Psoas muscle (tissue), 8 donors: ENCODE measurements around the gene SRSF3. TPM values are rescaled to one million over a fixed set of nuclear protein-coding genes. Genes with fewer than 3 reads are reported as not detected.
"Not testable (repeated sequence)": the region's sequence is repeated elsewhere in the genome, so short reads cannot be mapped to it uniquely, and the experiment has no call there.

Experiments used
- ATAC-seq, 4 donors: fragments of 200-7000 bp; cut with Tn5 transposase; one replicate each; pipeline ENCODE4 v1.9.1; 2020; ENCODE audit warnings: moderate library complexity in 3 of 4, mild to moderate bottlenecking in 2 of 4
- DNase-seq, 2 donors: peaks; one replicate each; pipeline ENCODE4 v3.0.0-alpha.2; 2020
- H3K27ac ChIP-seq: fragments of 200-600 bp; one replicate; pipeline ENCODE4 v1.8.0; 2022
- H3K27me3 ChIP-seq, 3 donors: fragments of 200-600 bp in 1 of 3; one replicate each; pipeline versions ENCODE4 v1.6.1 to v1.8.0; 2013 to 2022; ENCODE audit warnings: low read length in 2 of 3, mild to moderate bottlenecking in 2 of 3, moderate library complexity in 1 of 3; ENCODE audit not compliant: insufficient read depth in 3 of 3
- H3K36me3 ChIP-seq, 2 donors: fragments of 200-600 bp in 1 of 2; one replicate each; pipeline versions ENCODE4 v1.6.1 to v1.8.0; 2013 to 2022; ENCODE audit warnings: low read depth in 1 of 2, mild to moderate bottlenecking in 1 of 2, moderate library complexity in 1 of 2; ENCODE audit not compliant: insufficient read depth in 1 of 2
- H3K4me1 ChIP-seq: fragments of 200-600 bp; one replicate; pipeline ENCODE4 v1.8.0; 2022
- H3K4me3 ChIP-seq: fragments of 200-600 bp; one replicate; pipeline ENCODE4 v1.8.0; 2022; ENCODE audit warnings: mild to moderate bottlenecking
- H3K9me3 ChIP-seq: fragments of 200-600 bp; one replicate; pipeline ENCODE4 v1.8.0; 2022
- CTCF ChIP-seq: fragments of 200-600 bp; IDR thresholded peaks from one replicate; pipeline ENCODE4 v1.8.0; 2022; ENCODE audit warnings: antibody characterized with exemption
- WGBS, 3 donors: extraction: QIAGEN DNeasy Blood & Tissue Kit; methylation state at CpG; one replicate each; pipeline versions ENCODE4 v1.1.6 to v1.1.7; 2013; 5-methylcytosine and 5-hydroxymethylcytosine counted together
- intact Hi-C, 2 donors: fragments of 100-400 bp; cut with DNase I; formaldehyde crosslinking; loops; one replicate each; pipeline versions ENCODE4 v1.11.0 to v1.14.2; 2022
- polyA plus RNA-seq, 3 donors: library from polyadenylated mRNA; stranded (reverse); fragments of 200-250 nt; gene quantifications; one replicate each; pipeline ENCODE4 v1.2.3, GENCODE V29; 2013
- total RNA-seq, 4 donors: library from RNA; stranded (reverse); fragmentation: NEBNext Ultra II Directional in 2 of 4; extraction: Animal tissue kit (Norgen Biotek cat#: 25700) in 2 of 4; gene quantifications; one replicate each; pipeline versions ENCODE4 v1.2.1 to v1.2.4, GENCODE V29; 2021 to 2023
- donor health status: healthy with polysubstance abuse.
- donor health status: DM: no; HTN: no; CAD: no; lungs with moderate emphysema.
- donor health status: Bipolar disorder and iron deficiency.
- donor health status: healthy.
- donor health status: DM: yes; HTN: yes; CAD: no.
- donor health status: DM: no; HTN: no; CAD: no.
- donor health status: DM: no; HTN: no; CAD: no.
- donor health status: DM: yes; HTN: yes; CAD: no.

SRSF3 gene
- total and polyA plus RNA-seq, 7 donors: 64.6 to 267 (median 154) TPM

DNA sequence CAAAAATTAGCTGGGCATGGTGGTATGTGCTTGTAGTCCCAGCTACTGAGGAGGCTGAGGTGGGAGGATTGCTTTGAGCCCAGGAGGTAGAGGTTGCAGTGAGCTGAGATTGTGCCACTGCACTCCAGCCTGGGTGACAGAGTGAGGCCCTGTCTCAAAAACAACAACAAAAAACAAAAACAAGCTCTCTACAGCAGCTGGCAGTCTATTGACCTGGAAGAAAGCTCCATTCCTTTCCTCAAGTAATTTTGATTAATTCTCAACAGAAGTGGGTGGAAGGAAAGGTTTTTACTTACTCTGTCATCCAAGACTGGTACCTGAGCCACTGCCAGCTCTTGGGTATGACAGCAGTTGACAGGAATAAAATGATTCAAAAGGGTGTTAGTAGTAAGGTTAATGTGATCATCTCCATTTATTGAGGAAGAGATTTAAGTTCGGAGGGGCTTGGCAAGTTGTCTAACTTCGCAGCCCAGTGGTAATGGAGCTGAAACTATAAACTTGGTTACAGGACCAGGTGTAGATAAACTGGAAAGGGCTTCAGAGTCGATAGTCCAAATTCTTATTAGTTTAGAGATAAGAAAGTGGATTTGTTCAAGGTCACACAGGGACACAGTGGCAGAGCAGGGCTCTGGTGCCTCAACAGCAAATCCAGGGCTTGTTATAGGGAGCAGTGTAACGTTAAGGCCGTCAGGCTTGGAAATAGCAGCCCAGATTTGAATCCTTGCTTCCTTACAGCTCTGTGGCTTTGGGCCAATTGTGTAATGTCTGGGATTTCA lies 14.8 kb downstream of the SRSF3 start:
- ATAC-seq: peak in 1 of 4 donors; percentile 23

DNA sequence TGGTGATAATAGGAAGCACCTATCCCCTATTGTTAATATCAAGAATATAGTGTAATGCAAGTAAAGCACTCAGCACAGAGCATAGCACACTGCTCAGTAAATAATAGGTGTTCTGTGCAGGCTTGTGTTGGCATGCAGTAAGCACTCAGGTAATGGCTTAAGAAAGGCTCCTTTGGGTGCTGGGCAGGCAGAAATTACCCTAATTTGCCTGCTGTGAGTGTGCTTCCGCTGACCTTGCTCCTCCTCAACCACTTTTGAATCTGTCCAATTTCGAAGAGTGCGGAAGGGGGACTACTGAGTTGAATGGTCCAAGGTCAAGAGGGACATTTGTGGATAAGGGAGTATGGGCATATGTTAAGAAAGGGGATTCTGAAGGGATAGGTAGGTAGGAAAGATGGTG lies 15.4 kb downstream of the SRSF3 start:
- TF ChIP-seq CTCF: no peak

More for the DNA sequence above, 14.8 kb downstream of the SRSF3 start:
- Histone ChIP-seq H3K27me3 (no peaks in the 10 kb centered on the region), H3K9me3 (no peaks in the 10 kb centered on the region), H3K4me1 (peaks cover 49% of the 10 kb centered on the region), H3K36me3 (peaks cover 8 to 89% of the 10 kb centered on the region in 2 donors), H3K4me3 (no peak overlapping the region), H3K27ac (peak overlapping the region; percentile 76)
- 46 to 63% (median 47%) methylated on average over 5 of the region's 5 CpGs for WGBS, 3 donors
- no peak for DNase-seq
- no peak for TF ChIP-seq CTCF
- intact Hi-C loops: no loop called here

GRCh38 chr6:36610041-36610955 lies 16.1 kb downstream of the SRSF3 start:
- Histone ChIP-seq H3K27ac (peak overlapping the region; percentile 76), H3K27me3 (no peaks in the 10 kb centered on the region), H3K4me3 (no peak overlapping the region), H3K9me3 (no peaks in the 10 kb centered on the region), H3K36me3 (peaks cover 8 to 75% of the 10 kb centered on the region in 2 donors), H3K4me1 (peaks cover 48% of the 10 kb centered on the region)
- intact Hi-C loops: loop anchor here in 1 of 2 donors (10.0 kb wide), 1 partner anchor 235 kb away; no protein-coding TSS in a partner anchor
- DNase-seq (no peak), ATAC-seq (no peak)
- 89 to 93% (median 91%) methylated on average over 12 to 14 of the region's 14 CpGs for WGBS, 3 donors
- no peak for TF ChIP-seq CTCF

More for the DNA sequence above, 15.4 kb downstream of the SRSF3 start:
- Histone ChIP-seq H3K4me1 (peaks cover 49% of the 10 kb centered on the region), H3K36me3 (peaks cover 8 to 83% of the 10 kb centered on the region in 2 donors), H3K4me3 (no peak overlapping the region), H3K9me3 (no peaks in the 10 kb centered on the region), H3K27me3 (no peaks in the 10 kb centered on the region), H3K27ac (peak overlapping the region; percentile 76)
- 95 to 99% (median 99%) methylated on average over 3 of the region's 3 CpGs for WGBS, 3 donors
- no peak for DNase-seq
- peak in 1 of 4 donors; percentile 2 for ATAC-seq
- intact Hi-C loops: no loop called here

- Histone ChIP-seq H3K4me1 (peaks cover 42% of the 10 kb centered on the region), H3K9me3 (no peaks in the 10 kb centered on the region), H3K36me3 (peaks cover 5 to 69% of the 10 kb centered on the region in 2 donors), H3K4me3 (no peak overlapping the region), H3K27ac (peak overlapping the region; percentile 42), H3K27me3 (no peaks in the 10 kb centered on the region)
- no peak for TF ChIP-seq CTCF
- intact Hi-C loops: loop anchor here in 1 of 2 donors (10.0 kb wide), 1 partner anchor 234 kb away; no protein-coding TSS in a partner anchor
- 35 to 77% (median 55%) methylated on average over 1 of the region's 1 CpG for WGBS, 3 donors
- no peak for ATAC-seq
- no peak for DNase-seq
Measured at GRCh38 chr6:36610956-36611336, 16.8 kb downstream of the SRSF3 start.

- intact Hi-C loops: loop anchor here in 1 of 2 donors (10.0 kb wide), 1 partner anchor 233 kb away; no protein-coding TSS in a partner anchor
- not testable (repeated sequence) for H3K4me3 ChIP-seq, H3K9me3 ChIP-seq, ATAC-seq, DNase-seq, H3K27me3 ChIP-seq
- Histone ChIP-seq H3K4me1 (peaks cover 39% of the 10 kb centered on the region), H3K27ac (peak overlapping the region; percentile 42), H3K36me3 (peaks cover 3 to 62% of the 10 kb centered on the region in 2 donors)
- 58 to 74% (median 58%) methylated on average over 3 of the region's 3 CpGs for WGBS, 3 donors
Measured at GRCh38 chr6:36611679-36612078, 17.5 kb downstream of the SRSF3 start.
